WTC11 (cell line): ENCODE results near the gene PPEF2. TPM values are rescaled to one million over a fixed set of nuclear protein-coding genes. Genes with fewer than 3 reads are reported as not detected.

Experiments used
- ATAC-seq: fragments of 200-7000 bp; cut with Tn5 transposase; 2 replicates; pipeline ENCODE4 v1.10.0; 2021; ENCODE audit warnings: mild to moderate bottlenecking, moderate library complexity
- CTCF ChIA-PET: fragments of 300-600 bp; sonication (Branson Sonifier 250); formaldehyde crosslinking; loops from one replicate; lab custom pipeline; 2021; ENCODE audit warnings: antibody characterized with exemption; lab: Charles Lee
- POLR2A ChIA-PET: fragments of 350-600 bp; sonication (Branson Sonifier 250); formaldehyde crosslinking; loops from one replicate; lab custom pipeline; 2021; ENCODE audit warnings: antibody characterized with exemption; lab: Charles Lee
- DNase-seq: peaks from one replicate; pipeline ENCODE4 v3.0.0; 2021; ENCODE audit warnings: low spot score
- H3K27ac Mint-ChIP-seq: 2 replicates; pipeline ENCODE4 v1.8.0; 2021; ENCODE audit warnings: mixed read lengths
- H3K27me3 Mint-ChIP-seq: 2 replicates; pipeline ENCODE4 v1.8.0; 2021; ENCODE audit warnings: low read depth, mild to moderate bottlenecking, moderate library complexity, mixed read lengths
- H3K36me3 Mint-ChIP-seq: 2 replicates; pipeline ENCODE4 v1.8.0; 2021; ENCODE audit warnings: mixed read lengths
- H3K4me1 Mint-ChIP-seq: 2 replicates; pipeline ENCODE4 v1.8.0; 2022; ENCODE audit warnings: mixed read lengths
- H3K4me3 Mint-ChIP-seq: 2 replicates; pipeline ENCODE4 v1.8.0; 2021; ENCODE audit warnings: mild to moderate bottlenecking, moderate library complexity, mixed read lengths
- H3K9me3 Mint-ChIP-seq: 2 replicates; pipeline ENCODE4 v1.8.0; 2021; ENCODE audit warnings: mixed read lengths
- CREB1 ChIP-seq: sonication (generic); formaldehyde crosslinking; IDR thresholded peaks from 2 replicates; pipeline ENCODE4 v1.8.0; 2023; ENCODE audit warnings: mild to moderate bottlenecking, missing genetic modification reagents
- ESRRA ChIP-seq: sonication (generic); formaldehyde crosslinking; IDR thresholded peaks from 2 replicates; pipeline ENCODE4 v1.8.1; 2022; ENCODE audit warnings: mild to moderate bottlenecking, missing genetic modification reagents, borderline replicate concordance
- FOXP4 ChIP-seq: sonication (generic); formaldehyde crosslinking; IDR thresholded peaks from 2 replicates; pipeline ENCODE4 v1.8.0; 2022; ENCODE audit warnings: mild to moderate bottlenecking, missing genetic modification reagents
- KAT7 ChIP-seq: sonication (generic); formaldehyde crosslinking; IDR thresholded peaks from 2 replicates; pipeline ENCODE4 v1.8.1; 2023; ENCODE audit warnings: missing genetic modification reagents, mild to moderate bottlenecking, borderline replicate concordance
- MAX ChIP-seq: sonication (generic); formaldehyde crosslinking; IDR thresholded peaks from 2 replicates; pipeline ENCODE4 v1.8.0; 2022; ENCODE audit warnings: mild to moderate bottlenecking, missing genetic modification reagents
- PRDM15 ChIP-seq: sonication (generic); formaldehyde crosslinking; IDR thresholded peaks from 2 replicates; pipeline ENCODE4 v1.8.0; 2022; ENCODE audit warnings: missing genetic modification reagents
- RELA ChIP-seq: sonication (generic); formaldehyde crosslinking; IDR thresholded peaks from 2 replicates; pipeline ENCODE4 v1.8.1; 2022; ENCODE audit warnings: missing genetic modification reagents, mild to moderate bottlenecking, borderline replicate concordance
- SMAD4 ChIP-seq: sonication (generic); formaldehyde crosslinking; IDR thresholded peaks from 2 replicates; pipeline ENCODE4 v1.8.0; 2022; ENCODE audit warnings: mild to moderate bottlenecking, missing genetic modification reagents
- TCF7 ChIP-seq: sonication (generic); formaldehyde crosslinking; IDR thresholded peaks from 2 replicates; pipeline ENCODE4 v1.8.0; 2022; ENCODE audit warnings: mild to moderate bottlenecking, low read depth, missing genetic modification reagents, moderate library complexity
- TEAD1 ChIP-seq: sonication (generic); formaldehyde crosslinking; IDR thresholded peaks from 2 replicates; pipeline ENCODE4 v1.8.0; 2022; ENCODE audit warnings: mild to moderate bottlenecking, missing genetic modification reagents
- TP53 ChIP-seq: sonication (generic); formaldehyde crosslinking; IDR thresholded peaks from 2 replicates; pipeline ENCODE4 v1.8.1; 2023; ENCODE audit warnings: mild to moderate bottlenecking, missing genetic modification reagents
- USF2 ChIP-seq: sonication (generic); formaldehyde crosslinking; IDR thresholded peaks from 2 replicates; pipeline ENCODE4 v1.8.1; 2023; ENCODE audit warnings: mild to moderate bottlenecking, missing genetic modification reagents, moderate library complexity
- ZNF138 ChIP-seq: sonication (generic); formaldehyde crosslinking; conservative IDR thresholded peaks from 2 replicates; pipeline ENCODE4 v1.8.1; 2022; ENCODE audit warnings: mild to moderate bottlenecking, moderate library complexity, missing genetic modification reagents
- ZNF396 ChIP-seq: fragments of 250-450 bp; sonication (Bioruptor Pico); IDR thresholded peaks from 2 replicates; pipeline ENCODE4 v1.8.0; 2021; ENCODE audit warnings: mild to moderate bottlenecking, moderate library complexity, borderline replicate concordance
- ZNF671 ChIP-seq: fragments of 250-450 bp; sonication (Bioruptor Pico); IDR thresholded peaks from 2 replicates; pipeline ENCODE4 v1.8.0; 2021; ENCODE audit warnings: mild to moderate bottlenecking
- ZSCAN18 ChIP-seq: fragments of 250-450 bp; sonication (Bioruptor Pico); IDR thresholded peaks from 2 replicates; pipeline ENCODE4 v2.1.2; 2022; ENCODE audit warnings: mild to moderate bottlenecking, moderate library complexity
- total RNA-seq: library from RNA; stranded (reverse); gene quantifications from 3 replicates; pipeline ENCODE4 v1.2.3, GENCODE V29; 2021
- TF ChIP-seq, protein P1 (sequence below): sonication (generic); formaldehyde crosslinking; IDR thresholded peaks from 2 replicates; pipeline ENCODE4 v1.8.1; 2023; ENCODE audit warnings: mild to moderate bottlenecking, missing genetic modification reagents, moderate library complexity
- TF ChIP-seq, protein P2 (sequence below): sonication (generic); formaldehyde crosslinking; IDR thresholded peaks from 2 replicates; pipeline ENCODE4 v1.8.1; 2023; ENCODE audit warnings: mild to moderate bottlenecking, moderate library complexity, missing genetic modification reagents

Gene PPEF2
- total RNA-seq, 1 experiment from 2014 or later: not detected

- Mint-ChIP-seq H3K27me3 (no peaks in the 10 kb centered on the region), H3K9me3 (no peaks in the 10 kb centered on the region), H3K36me3 (peaks cover 64% of the 10 kb centered on the region), H3K4me1 (peaks cover 2% of the 10 kb centered on the region), H3K4me3 (no peak overlapping the region), H3K27ac (peak overlapping the region; percentile 41; the same call in 1 of the 2 replicates)
- no peak for ATAC-seq
- POLR2A ChIA-PET: no interaction called here
- no peak for DNase-seq
- CTCF ChIA-PET: interaction anchor here (1.4 kb wide), 1 partner anchor 33 kb away, joined by 3 read pairs; no protein-coding TSS in a partner anchor
- TF ChIP-seq CREB1 (no peak), PRDM15 (CRISPR knock-in tag) (no peak), RELA (no peak), TCF7 (CRISPR knock-in tag) (no peak), SMAD4 (CRISPR knock-in tag) (no peak)
Measured at GRCh38 chr4:75948822-75949444, 46.7 kb upstream of the PPEF2 start.

DNA sequence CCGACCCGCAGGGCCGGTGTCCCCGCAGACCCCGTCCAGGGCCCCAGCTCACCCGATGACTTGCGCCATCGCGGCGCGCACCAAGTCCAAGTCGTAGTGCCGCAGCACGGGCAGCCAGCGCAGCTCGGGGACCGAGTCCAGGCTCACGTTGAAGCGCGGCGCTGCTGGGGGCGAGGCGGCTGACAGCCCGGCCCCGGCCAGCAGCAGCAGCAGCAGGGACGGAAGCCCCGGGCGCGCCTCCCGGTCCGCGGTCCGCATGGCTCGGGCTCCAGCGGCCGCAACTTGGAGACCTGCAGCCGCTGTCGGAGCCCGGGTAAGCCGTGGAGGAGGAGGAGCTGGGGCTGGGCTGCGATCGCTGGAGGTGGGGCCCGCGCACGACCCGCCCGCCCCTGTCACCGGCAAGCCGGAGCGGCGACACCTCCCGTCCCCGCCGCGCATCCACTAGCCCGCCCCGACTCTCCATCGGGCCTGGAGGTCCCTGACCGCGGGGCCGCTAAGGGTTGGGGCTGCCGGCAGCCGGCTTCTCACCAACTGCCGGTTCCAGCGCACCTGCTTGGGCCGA lies 38.5 kb upstream of the PPEF2 start, which contains the start of gene NAAA:
Gene NAAA (minus strand): TSS at position 322 of the 562 bp plus-strand sequence. CDS start 64 bp downstream, at position 258.
- DNase-seq (peak; percentile 81), ATAC-seq (peak; percentile 77)
- Mint-ChIP-seq H3K4me3 (peak within 1 kb of the TSS; percentile 92), H3K36me3 (no peaks in the 10 kb centered on the region; the same call in 1 of the 2 replicates), H3K27ac (no peak within 1 kb of the TSS), H3K27me3 (peaks cover 16% of the 10 kb centered on the region; the same call in 1 of the 2 replicates), H3K4me1 (peaks cover 22% of the 10 kb centered on the region), H3K9me3 (no peaks in the 10 kb centered on the region)
- CTCF ChIA-PET: interaction anchor here (1.6 to 4.9 kb wide), 6 partner anchors 25 to 146 kb away, joined by 4 to 37 read pairs (median 9); partner anchors contain the start of gene SDAD1
- POLR2A ChIA-PET: interaction anchor here (0.9 to 1.2 kb wide), 2 partner anchors 69 to 144 kb away, joined by 3 read pairs; no protein-coding TSS in a partner anchor
- TF ChIP-seq ZNF671 (CRISPR knock-in tag) (no peak), ESRRA (CRISPR knock-in tag) (0 out of 2 replicates have a peak, but pooled peaks have one; percentile 75), KAT7 (CRISPR knock-in tag) (0 out of 2 replicates have a peak, but pooled peaks have one; percentile 29), ZNF396 (no peak), USF2 (CRISPR knock-in tag) (no peak), MAX (CRISPR knock-in tag) (peak; percentile 52; the same call in 1 of the 2 replicates), ZNF138 (CRISPR knock-in tag) (no peak), RELA (peak; percentile 60), ZSCAN18 (CRISPR knock-in tag) (no peak), TEAD1 (0 out of 2 replicates have a peak, but pooled peaks have one; percentile 46), TP53 (no peak), FOXP4 (no peak)
- TF ChIP-seq, protein P1, sequence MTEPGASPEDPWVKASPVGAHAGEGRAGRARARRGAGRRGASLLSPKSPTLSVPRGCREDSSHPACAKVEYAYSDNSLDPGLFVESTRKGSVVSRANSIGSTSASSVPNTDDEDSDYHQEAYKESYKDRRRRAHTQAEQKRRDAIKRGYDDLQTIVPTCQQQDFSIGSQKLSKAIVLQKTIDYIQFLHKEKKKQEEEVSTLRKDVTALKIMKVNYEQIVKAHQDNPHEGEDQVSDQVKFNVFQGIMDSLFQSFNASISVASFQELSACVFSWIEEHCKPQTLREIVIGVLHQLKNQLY (CRISPR knock-in tag): 0 out of 2 replicates have a peak, but pooled peaks have one; percentile 82
- TF ChIP-seq, protein P2, sequence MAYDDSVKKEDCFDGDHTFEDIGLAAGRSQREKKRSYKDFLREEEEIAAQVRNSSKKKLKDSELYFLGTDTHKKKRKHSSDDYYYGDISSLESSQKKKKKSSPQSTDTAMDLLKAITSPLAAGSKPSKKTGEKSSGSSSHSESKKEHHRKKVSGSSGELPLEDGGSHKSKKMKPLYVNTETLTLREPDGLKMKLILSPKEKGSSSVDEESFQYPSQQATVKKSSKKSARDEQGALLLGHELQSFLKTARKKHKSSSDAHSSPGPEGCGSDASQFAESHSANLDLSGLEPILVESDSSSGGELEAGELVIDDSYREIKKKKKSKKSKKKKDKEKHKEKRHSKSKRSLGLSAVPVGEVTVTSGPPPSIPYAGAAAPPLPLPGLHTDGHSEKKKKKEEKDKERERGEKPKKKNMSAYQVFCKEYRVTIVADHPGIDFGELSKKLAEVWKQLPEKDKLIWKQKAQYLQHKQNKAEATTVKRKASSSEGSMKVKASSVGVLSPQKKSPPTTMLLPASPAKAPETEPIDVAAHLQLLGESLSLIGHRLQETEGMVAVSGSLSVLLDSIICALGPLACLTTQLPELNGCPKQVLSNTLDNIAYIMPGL: peak; percentile 96; the same call in 1 of the 2 replicates
